ENCODE measurements around the gene ITIH2. TPM values are rescaled to one million over a fixed set of nuclear protein-coding genes. Genes with fewer than 3 reads are reported as not detected.

ITIH2 gene
- total and polyA plus RNA-seq, 2 of the 8 experiments (the other 6 are each of a cell fraction or from before 2014, with no cell fraction given): not detected

- no peaks in the 10 kb centered on the region for H3K27me3 ChIP-seq (replicated peaks in 1 of 4; ENCODE audit: control insufficient read depth in 3 of 4, extremely low read depth in 1 of 4, insufficient read depth in 3 of 4, low read length in 3 of 4)
- no peak overlapping the region for H3K4me3 ChIP-seq (ENCODE audit: extremely low read depth in 1 of 4, insufficient read depth in 2 of 4, low read depth in 3 of 4, low read length in 4 of 4)
- no peaks in the 10 kb centered on the region for H3K79me1 ChIP-seq (ENCODE audit: low read depth, low read length)
- H3K4ac ChIP-seq (replicated peaks; ENCODE audit: insufficient read length, low read depth, low read length): no peak overlapping the region
- H4K20me1 ChIP-seq (replicated peaks in 1 of 2; ENCODE audit: control insufficient read depth in 1 of 2, insufficient read depth in 2 of 2, low read length in 2 of 2): no peaks in the 10 kb centered on the region
- H3K4me1 ChIP-seq (replicated peaks in 1 of 4; ENCODE audit: control insufficient read depth in 3 of 4, insufficient read depth in 4 of 4, low read length in 3 of 4): no peaks in the 10 kb centered on the region
- H2AFZ ChIP-seq (ENCODE audit: low read length): no peak overlapping the region
- no peak overlapping the region for H3K23ac ChIP-seq (ENCODE audit: insufficient read length)
- no peak overlapping the region for H2BK15ac ChIP-seq (ENCODE audit: low read length)
- H3K79me2 ChIP-seq (ENCODE audit: control insufficient read depth in 1 of 2, insufficient read depth in 2 of 2, low read length in 2 of 2): no peaks in the 10 kb centered on the region
- H3K4me2 ChIP-seq (ENCODE audit: insufficient read depth in 1 of 2, low read depth in 2 of 2, low read length in 2 of 2): no peak overlapping the region
- DNase-seq (ENCODE audit: low read depth in 1 of 2, low spot score in 2 of 2): no peak
- H4K91ac ChIP-seq (replicated peaks; ENCODE audit: insufficient read length, low read length): no peak overlapping the region
- no peak overlapping the region for H3K27ac ChIP-seq (ENCODE audit: low read depth, low read length)
- no peak overlapping the region for H4K5ac ChIP-seq (ENCODE audit: insufficient read length, low read depth, low read length)
- H3K36me3 ChIP-seq (ENCODE audit: control insufficient read depth in 2 of 4, insufficient read depth in 4 of 4, low read length in 3 of 4): no peaks in the 10 kb centered on the region
- H2BK12ac ChIP-seq (ENCODE audit: low read depth, low read length): no peak overlapping the region
- no peak for FAIRE-seq
- H3K23me2 ChIP-seq (ENCODE audit: low read depth, low read length): no peaks in the 10 kb centered on the region
- H2BK20ac ChIP-seq (ENCODE audit: low read length): no peak overlapping the region
- H3K9ac ChIP-seq (replicated peaks in 1 of 4; ENCODE audit: extremely low read depth in 1 of 4, low read depth in 3 of 4, low read length in 3 of 4): no peak overlapping the region
- no peak overlapping the region for H2BK5ac ChIP-seq (ENCODE audit: low read depth, low read length)
- H3K14ac ChIP-seq (ENCODE audit: insufficient read length): no peak overlapping the region
- no peak overlapping the region for H3K56ac ChIP-seq (replicated peaks; ENCODE audit: insufficient read length, low read depth, low read length)
- H3K18ac ChIP-seq (ENCODE audit: extremely low read depth, low read length): no peak overlapping the region
- CTCF ChIA-PET (ENCODE audit: partially characterized antibody): interaction anchor here (1.1 to 1.5 kb wide), 3 partner anchors 28 to 129 kb away, joined by 3 to 6 read pairs (median 3); no protein-coding TSS in a partner anchor
- no peaks in the 10 kb centered on the region; a peak in 1 of 4 replicates for H3K9me3 ChIP-seq (ENCODE audit: insufficient read depth in 2 of 2, low read depth in 1 of 2, low read length in 1 of 2)
- no peak overlapping the region for H2AK5ac ChIP-seq (ENCODE audit: low read depth, low read length)
- POLR2A ChIA-PET (ENCODE audit: partially characterized antibody): interaction anchor here (0.5 kb wide), 1 partner anchor 32 kb away, joined by 3 read pairs; no protein-coding TSS in a partner anchor
- H4K8ac ChIP-seq (ENCODE audit: extremely low read depth, insufficient read depth, low read length): no peak overlapping the region
- no peak overlapping the region for H2BK120ac ChIP-seq (replicated peaks; ENCODE audit: low read depth, low read length)
- WGBS, 2 experiments (ENCODE audit: extremely low coverage in 1 of 2, insufficient coverage in 1 of 2, insufficient read length in 1 of 2, insufficient replicate concordance in 2 of 2, low coverage in 1 of 2, low lambda C conversion rate in 2 of 2, missing lambda C conversion rate in 1 of 2): 83% methylated on average over 4 of the region's 4 CpGs; no CpG with 5 or more reads in 1 of the 2 experiments
- TF ChIP-seq TAF1 (IDR thresholded peaks at IDR 0.05; ENCODE audit: low read depth, low read length): no peak
- TF ChIP-seq ATF3 (IDR thresholded peaks at IDR 0.05; ENCODE audit: insufficient read depth, low read depth, low read length): no peak
- TF ChIP-seq TEAD4 (IDR thresholded peaks at IDR 0.05; ENCODE audit: low read depth, low read length): no peak
- TF ChIP-seq CTBP2 (IDR thresholded peaks at IDR 0.05; ENCODE audit: borderline replicate concordance, insufficient read depth, insufficient read length, low read length): no peak
- no peak for TF ChIP-seq USF2 (IDR thresholded peaks at IDR 0.05; ENCODE audit: low read length)
- TF ChIP-seq EGR1 (IDR thresholded peaks at IDR 0.05; ENCODE audit: borderline replicate concordance, low read depth, low read length): no peak
- no peak for TF ChIP-seq SP2 (IDR thresholded peaks at IDR 0.05; ENCODE audit: low read length)
- TF ChIP-seq GABPA (IDR thresholded peaks at IDR 0.05; ENCODE audit: borderline replicate concordance, insufficient read depth, low read length): no peak
- TF ChIP-seq POLR2A (IDR thresholded peaks at IDR 0.05; ENCODE audit: control extremely low read depth in 1 of 2, low read depth in 2 of 2, low read length in 2 of 2): no peak
- no peak for TF ChIP-seq E2F6 (IDR thresholded peaks at IDR 0.05)
Measured at GRCh38 chr10:7659560-7659959, 43.6 kb upstream of the ITIH2 start.

All from H1 (cell line).